NCI-H2196 (cell line): ENCODE measurements around the gene KRTAP20-4.

Source experiments
- DNase-seq: peaks from one replicate; lab custom pipeline; 2025; ENCODE audit not compliant: unreplicated experiment; lab: John Stamatoyannopoulos, UW

The KRTAP20-4 gene

DNA sequence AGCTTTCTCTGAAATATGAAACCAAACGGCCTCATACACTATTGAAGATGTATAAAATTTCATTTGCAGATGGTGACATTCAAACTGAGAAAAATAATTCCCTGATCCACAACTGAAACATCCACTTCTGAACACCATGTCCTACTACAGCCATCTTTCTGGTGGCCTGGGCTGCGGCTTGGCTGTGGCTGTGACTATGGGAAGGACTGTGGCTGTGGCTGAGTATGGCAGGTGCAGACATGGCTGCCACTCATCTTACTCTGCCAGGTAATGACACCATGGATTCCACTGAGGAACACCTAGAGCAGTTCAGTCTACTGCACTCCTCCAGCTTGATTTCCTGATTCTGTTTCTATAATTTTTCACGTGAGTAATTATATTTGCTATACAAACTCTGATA, at the start of gene KRTAP20-4:
Gene KRTAP20-4 (plus strand): TSS at position 106 of the 400 bp plus-strand sequence.
- no peak for DNase-seq

DNA sequence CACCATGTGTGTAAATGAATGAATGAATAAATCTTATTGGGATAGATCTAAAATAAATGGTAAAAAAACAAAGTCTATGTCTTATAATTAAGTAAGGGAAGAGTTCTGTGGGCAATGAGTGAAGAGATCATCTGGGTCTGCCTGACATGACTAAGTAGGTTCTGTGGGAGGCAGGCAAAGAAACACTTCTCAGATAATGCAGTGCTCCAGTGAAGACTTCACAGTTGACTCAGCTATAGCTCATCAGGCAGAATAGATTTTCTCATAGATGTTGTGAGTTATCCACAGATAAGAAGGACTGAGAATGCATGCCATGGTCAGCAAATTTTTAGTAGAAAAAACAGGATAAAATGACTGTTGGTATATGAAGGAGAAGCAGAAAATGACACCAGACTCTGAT, 42.7 kb upstream of the KRTAP20-4 start:
- DNase-seq: no peak

DNA sequence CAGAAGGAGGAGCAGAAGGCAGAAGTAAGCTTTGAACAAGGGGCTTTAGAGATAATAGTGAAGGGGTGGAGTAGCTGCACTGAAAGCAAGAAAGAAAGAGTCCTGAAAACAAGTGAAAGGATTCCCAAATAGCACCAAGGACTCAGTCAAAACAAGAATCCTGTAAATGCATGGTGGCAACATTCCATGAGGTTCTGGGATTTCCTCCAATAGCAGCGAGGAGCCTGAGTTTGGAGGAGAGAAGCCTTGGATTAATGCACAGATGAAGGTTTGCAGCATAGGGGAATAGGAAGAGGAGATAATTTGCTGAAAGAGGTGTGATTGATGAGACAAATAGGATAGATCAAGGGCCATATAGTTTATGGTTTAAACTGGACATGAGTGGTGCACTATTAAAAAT, 41.1 kb upstream of the KRTAP20-4 start:
- no peak for DNase-seq

DNA sequence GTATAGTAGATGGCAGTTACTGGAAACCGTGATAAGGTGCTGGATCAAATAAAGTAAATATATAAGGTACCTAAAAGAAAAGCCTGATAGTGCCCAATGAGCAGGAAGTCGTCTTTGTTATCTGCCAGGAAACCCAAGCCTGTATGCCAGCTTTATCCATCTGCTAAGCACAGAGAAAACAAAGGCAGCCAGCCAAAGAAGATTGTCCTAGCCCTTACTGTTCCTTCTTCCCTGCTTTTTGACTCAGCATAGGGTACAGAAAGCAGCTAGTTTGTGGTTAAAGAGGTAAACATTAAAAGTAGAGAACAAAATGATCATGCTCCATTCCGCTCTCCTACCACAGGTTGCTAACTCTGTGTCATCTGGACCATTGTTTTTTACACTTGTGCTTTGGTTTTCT, 40.3 kb upstream of the KRTAP20-4 start:
- DNase-seq: no peak

DNA sequence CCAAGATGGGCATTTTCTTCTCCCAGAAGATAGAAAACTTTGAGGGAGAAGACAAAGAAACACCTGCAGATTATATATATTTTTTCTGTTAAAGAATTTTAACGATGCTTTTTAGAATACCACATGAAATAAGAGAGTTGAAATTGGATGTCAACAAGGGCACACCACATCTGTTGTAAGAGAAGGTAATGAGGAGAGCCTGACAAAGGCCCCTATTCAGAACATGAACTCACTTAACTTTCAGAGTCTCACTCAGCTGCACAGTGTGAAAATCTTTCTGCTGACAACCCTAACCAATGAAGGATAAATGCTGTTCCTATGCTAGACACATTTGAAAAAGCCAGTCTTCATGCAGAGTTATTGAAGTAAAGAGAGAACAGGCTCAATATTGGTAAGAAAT, 37.6 kb upstream of the KRTAP20-4 start:
- no peak for DNase-seq

DNA sequence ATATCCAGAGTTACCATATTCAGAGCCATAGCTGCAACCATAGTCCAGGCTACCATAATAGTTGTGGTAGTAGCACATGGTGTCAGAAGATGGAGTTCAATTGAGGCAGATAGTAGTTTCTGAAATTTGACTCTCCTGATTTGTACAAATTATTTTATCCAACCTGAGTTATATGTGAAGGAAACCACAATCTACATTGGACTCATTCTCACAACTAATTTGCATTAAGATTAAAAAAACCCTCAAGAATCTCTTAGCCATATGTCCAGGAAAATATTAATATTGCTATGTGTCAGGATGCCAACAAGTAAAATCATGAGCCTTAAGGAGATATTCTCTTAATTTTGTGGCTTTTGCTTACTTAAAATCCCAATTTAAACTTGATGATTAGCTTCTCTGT, 30.1 kb upstream of the KRTAP20-4 start, which contains the start of gene KRTAP22-2:
Gene KRTAP22-2 (minus strand): TSS at position 101 of the 400 bp plus-strand sequence.
- DNase-seq: no peak

DNA sequence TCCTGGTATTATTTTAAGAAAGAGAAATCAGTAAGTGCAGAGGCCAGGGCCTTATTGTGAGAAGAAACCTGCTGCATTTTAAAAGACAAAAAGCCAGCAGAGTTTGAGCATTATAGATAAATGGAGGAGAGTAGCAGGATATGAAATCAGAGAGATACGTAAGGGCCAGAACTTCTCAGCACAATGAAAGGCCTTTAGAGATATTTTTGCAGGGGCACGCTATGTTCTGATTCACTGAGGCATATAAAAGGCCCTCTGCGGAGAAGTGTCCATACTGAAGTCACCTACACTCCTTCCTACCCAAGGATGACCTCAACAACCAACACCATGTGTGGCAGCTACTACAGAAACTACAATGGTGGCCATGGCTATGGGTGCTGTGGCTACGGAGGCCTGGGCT, 28.3 kb upstream of the KRTAP20-4 start, which contains the start of gene KRTAP6-3:
Gene KRTAP6-3 (plus strand): TSS at position 301 of the 400 bp plus-strand sequence. CDS start 6 bp downstream, at position 307.
- DNase-seq: no peak

DNA sequence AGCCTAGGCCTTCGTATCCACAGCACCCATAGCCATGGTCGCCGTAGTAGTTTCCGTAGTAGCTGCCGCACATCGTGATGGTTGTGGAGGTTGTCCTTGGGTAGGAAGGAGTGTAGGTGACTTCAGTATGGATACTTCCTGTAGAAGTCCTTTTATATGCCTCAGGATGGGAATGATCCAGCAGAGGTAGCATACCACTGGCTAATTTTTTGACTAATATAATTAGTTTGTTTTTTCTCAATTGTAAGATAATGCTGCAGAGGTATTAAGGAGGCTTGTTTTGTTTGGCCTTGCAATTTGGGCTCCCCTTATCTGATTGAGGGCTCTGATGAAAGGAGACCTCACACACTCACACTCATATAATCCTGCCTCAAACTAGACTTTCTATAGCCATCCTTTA, 21.6 kb upstream of the KRTAP20-4 start, which contains the start of gene KRTAP6-2:
Gene KRTAP6-2 (minus strand): TSS at position 101 of the 400 bp plus-strand sequence. CDS start 28 bp downstream, at position 73.
- no peak for DNase-seq

DNA sequence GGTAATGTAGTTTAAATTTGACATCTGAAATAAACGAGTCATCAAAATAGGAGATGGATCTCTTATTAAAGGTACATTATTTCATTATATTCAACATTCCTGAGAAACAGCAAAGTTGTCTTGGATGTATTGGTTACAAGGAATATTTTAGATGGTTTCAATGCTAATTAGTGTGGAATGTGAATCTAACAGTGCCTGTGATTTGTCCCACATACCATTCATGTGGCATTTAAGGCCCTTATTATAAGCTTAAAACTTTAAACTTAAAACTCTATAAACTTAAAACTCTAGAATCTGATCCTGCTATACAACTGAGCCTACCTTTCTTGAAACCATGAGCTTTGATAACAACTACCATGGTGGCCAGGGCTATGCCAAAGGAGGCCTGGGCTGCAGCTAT, 19.6 kb upstream of the KRTAP20-4 start, which contains the start of gene KRTAP22-1:
Gene KRTAP22-1 (plus strand): TSS at position 301 of the 400 bp plus-strand sequence.
- DNase-seq: no peak

DNA sequence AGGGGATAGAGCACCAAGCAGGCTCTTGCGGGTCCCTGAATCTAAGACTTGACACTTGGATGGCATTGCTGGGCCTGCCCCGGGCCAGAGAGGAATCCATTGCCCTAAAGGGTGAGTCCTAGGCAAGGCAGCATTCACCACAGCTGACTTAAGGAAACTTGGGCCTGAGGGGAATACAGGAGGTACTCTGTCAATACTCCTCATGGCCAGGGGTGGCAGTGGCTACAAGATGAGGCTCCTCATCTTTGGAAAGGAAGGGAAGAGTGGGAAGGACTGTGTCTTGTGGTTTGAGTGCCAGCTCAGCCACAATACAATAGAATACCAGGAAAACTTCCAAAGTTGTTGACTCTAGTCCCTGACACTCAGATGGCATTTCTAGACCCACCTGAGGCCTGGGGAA, 14.5 kb upstream of the KRTAP20-4 start:
- DNase-seq: no peak

DNA sequence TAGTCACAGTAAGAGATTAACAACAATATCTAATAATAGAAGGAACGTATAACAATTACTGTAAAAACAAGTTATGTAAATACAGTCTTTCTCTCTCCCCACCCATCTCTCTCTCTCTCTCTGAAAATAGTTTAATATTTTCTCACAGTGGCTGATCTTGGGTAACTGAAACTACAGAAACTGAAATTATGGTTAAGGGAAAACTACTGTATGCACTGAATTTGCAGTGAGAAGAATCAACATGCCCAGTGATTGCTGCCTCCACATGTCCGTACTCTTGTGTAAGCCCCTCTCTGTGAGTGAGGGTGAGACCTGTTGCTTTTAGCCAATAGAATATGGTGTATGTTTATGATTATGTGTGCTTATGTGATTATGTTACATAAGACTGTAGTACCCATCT, 8.3 kb upstream of the KRTAP20-4 start:
- no peak for DNase-seq

DNA sequence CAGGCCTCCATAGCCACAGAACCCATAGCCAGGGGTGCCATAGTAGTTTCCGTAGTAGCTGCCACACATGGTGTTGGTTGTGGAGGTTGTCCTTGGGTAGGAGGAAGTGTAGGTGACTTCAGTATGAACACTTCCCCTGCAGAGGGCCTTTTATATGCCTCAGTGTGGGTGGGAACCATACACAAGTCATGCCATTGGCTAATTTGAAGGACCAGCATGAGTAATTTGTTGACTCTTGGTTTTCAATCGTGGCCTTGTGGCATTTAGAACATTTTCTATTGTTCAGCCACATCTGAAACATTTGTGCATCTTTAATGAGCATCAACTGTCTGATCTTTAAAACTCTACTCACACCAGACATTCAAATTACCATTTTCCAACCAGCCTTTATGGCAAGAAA, 6.6 kb upstream of the KRTAP20-4 start, which contains the start of gene KRTAP6-1:
Gene KRTAP6-1 (minus strand): TSS at position 95 of the 400 bp plus-strand sequence. CDS start 26 bp downstream, at position 69.
- DNase-seq: no peak

DNA sequence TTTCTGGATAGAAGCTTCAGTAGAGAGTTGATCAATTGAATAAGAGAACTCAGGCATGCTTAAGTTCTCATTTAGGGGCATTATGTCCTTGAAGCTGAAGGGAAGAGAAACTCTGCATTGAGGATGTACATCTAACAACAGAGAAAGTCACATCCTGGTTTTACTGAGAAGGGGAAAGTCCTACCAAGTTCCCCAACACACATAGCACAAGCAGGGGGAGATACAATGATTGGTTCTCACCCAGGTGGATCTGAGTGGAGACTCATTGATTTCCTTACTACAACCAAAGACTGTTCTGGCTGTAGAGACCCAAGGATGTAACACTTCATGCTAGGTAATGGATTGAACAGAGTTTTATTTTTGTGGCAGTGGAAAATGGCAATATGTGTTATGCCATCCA, 5.2 kb upstream of the KRTAP20-4 start:
- no peak for DNase-seq

DNA sequence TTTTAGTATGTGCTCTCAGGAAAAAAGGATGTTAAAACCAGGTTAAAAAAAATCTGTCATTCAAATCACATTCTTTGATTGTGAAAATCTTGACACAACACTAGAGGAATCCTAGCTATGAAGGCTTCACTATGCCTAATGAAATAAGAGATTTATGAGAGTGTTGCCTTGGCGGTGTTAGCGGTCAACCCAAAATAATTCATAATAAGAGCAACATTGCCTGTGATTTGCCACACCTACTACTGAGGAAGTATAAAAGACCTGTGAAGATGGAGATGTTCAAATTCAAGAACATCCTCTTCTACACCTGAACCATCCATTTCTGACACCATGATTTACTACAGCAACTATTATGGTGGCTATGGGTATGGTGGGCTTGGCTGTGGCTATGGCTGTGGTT, 4.3 kb upstream of the KRTAP20-4 start, which contains the start of gene KRTAP20-1:
Gene KRTAP20-1 (plus strand): TSS at position 301 of the 400 bp plus-strand sequence. CDS start 30 bp downstream, at position 331.
- no peak for DNase-seq

DNA sequence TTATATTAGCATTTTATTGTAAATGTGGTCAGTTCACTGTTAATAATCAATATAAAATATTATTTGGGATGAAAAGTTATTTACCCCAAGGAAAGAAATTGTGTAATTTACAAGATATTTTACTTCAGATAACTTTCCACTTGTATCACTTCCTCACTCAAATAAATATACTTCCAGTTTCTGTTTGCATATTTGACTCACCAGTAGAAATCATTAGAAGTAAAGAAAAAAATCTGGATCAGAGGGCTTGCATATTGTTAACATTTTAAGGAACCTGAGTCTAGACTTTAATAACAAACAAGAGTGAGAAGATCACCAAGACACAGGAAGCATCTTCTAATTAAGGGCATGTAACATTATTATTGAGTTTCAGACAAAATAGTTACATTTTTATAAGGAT, 347 bp upstream of the KRTAP20-4 start:
- no peak for DNase-seq

DNA sequence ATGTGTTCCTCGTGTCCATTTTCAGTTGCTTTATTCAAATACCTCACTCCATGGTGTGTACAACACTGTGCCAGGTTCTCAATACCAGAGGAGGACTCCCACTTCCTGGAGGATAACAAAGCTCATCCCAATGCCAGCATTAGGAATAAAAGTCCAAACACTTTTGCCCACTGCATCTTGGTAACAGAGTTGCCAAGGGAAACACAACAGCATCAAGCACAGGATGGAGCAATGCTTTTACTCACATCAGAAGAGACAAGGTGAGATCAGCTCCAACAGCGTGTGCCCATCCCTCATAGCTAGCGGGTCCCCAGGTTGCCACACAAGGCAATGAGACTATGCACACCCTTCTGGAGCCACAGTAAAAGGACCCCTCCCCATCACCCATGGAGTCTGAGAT, 2.9 kb downstream of the KRTAP20-4 start:
- no peak for DNase-seq

DNA sequence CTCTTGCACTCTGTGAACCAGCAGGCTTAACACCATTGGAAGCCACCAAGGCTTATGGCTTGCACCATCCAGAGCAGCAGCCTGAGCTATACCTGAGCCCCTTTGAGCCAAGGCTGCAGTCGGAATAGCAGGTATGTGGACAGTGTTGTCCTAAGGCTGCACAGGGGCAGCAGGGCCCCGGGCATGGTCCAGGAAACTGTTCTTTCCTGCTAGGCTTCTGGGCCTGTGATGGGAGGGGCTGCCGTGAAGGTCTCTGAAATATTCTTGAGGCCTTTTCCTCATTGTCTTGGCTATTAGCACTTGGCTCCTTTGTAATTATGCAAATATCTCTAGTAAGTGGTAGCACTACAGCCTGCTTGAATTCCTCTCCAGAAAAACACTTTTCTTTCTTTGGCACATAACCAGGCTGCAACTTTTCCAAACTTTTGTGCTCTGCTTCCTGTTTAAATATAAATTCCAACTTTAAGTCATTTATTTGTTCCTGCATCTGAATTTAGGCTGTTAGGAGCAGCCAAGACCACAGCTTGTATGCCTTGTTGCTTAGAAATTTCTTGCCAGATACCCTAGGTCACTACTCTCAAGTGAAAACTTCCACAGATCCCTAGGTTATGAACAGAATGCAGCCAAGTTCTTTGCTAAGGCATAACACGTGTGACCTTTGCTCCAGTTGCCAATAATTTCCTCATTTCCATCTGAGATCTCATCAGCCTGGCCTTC, 5.2 kb downstream of the KRTAP20-4 start:
- no peak for DNase-seq

DNA sequence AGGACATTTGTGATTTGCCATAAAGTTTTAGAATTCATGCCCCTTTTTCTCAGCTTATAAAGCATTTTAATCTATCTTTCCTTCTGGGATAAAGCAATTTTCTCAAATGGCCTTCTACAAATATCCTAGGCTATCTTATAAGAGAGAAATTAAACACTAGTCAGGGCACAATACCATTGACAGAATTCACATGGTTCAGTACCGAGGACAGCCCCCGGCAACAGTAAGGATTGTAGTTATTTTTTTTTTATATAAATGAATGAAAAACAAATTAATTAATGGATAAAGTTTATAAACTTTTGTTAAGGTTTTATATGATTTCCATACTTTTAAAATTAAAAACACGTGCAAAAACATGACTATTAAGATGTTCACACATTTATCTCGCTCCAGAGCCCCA, 7.7 kb downstream of the KRTAP20-4 start:
- no peak for DNase-seq

DNA sequence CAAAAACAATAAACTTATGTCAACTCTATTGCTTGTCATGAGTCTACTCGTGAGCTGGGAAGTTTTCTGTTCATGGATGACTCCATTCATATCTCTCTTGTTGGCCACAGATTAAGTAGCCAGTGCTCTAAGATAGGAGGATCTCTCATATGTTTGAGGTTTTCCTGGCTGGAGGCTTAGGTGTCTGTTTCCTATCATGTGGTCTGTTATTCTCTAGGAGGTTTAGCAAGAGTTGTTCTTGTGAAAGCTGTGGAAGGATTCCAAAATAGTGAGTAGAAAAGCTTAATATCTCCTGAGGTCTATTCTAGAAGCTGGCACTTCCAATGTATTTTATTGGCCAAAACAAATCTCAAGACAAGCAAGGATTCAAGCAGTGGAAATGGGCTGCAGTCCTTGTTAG, 8.8 kb downstream of the KRTAP20-4 start:
- DNase-seq: no peak

DNA sequence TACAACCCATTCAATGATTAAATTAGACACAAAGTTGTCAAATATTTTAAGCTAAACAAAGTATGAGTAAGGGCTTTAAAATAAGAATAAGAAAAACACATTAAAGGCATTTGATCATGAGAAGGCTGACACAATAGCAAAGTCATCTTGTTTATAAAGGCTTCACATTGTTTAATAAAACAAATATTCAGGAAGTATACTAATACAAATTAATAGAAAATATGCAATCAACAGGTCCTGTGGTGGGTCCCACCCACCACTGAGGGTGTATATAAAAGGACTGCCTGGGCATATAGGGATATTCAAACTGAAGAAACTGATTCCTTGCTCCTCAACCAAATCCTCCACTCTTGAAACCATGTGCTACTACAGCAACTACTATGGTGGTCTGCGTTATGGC, 14.5 kb downstream of the KRTAP20-4 start, which contains the start of gene KRTAP20-2:
Gene KRTAP20-2 (plus strand): TSS at position 301 of the 400 bp plus-strand sequence. CDS start 58 bp downstream, at position 359.
- DNase-seq: no peak

DNA sequence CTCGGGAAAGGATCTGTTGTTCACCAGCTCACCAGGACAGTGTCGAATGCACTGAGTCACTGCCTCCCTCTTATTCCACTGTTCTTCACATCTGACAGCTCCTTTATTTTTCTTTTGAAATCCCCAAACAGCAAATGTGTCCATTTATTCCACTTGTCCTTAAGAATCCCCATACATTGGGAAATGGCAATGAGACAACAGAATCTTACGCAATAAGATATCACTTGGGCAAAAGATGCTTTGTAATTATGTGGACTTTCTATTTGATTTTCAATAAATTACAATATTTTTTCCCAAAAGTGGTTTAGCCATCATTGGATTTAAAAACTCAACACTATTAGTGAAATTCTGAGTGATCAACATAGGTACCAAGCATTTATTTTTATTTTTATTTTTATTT, 18.3 kb downstream of the KRTAP20-4 start:
- DNase-seq: no peak

DNA sequence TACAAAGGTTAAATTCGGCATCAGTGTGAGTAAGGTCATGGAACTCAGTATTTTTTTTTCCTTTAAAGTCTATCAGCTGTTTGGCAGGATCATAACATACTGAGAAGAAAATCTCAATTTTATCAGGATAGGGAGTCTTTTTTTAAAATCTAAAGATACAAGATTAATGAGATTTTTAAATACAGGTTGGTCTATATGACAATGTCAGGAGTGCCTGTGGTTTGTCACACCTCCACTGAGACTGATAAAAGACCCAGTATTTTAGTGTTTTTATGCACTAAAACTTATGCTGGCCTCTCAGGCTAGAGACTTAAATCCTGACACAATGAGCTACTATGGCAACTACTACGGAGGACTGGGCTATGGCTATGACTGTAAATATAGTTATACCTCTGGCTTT, 22.1 kb downstream of the KRTAP20-4 start, which contains the start of gene KRTAP20-3:
Gene KRTAP20-3 (plus strand): TSS at position 301 of the 400 bp plus-strand sequence.
- no peak for DNase-seq
